ENCODE data around the gene CCDC69. TPM values are rescaled to one million over a fixed set of nuclear protein-coding genes. Genes with fewer than 3 reads are reported as not detected.
A peak's percentile ranks its signal among the peaks of the same experiment; 100 is the strongest.

CCDC69 gene
- total RNA-seq, 4 donors from 2014 or later = 93.4 to 128 (median 114) TPM

- Histone ChIP-seq H3K27me3 (no peaks in the 10 kb centered on the region), H3K9me3 (no peaks in the 10 kb centered on the region), H3K27ac (peak within 1 kb of the TSS; percentile 87 to 97 (median 90)), H3K36me3 (no peaks in the 10 kb centered on the region), H3K4me1 (peaks cover 22 to 27% of the 10 kb centered on the region in 2 donors), H3K4me3 (peak within 1 kb of the TSS; percentile 71 to 94 (median 81))
- TF ChIP-seq CTCF (IDR thresholded peaks at IDR 0.05 in 4 of 5, conservative IDR thresholded peaks at IDR 0.05 in 1 of 5) = no peak
- TF ChIP-seq POLR2A (IDR thresholded peaks at IDR 0.05) = peak; percentile 68 to 91
- DNase-seq (peak; percentile 99 to 100), ATAC-seq (peak; percentile 96 to 97)
- intact Hi-C loops (cut with DNase I; ENCODE audit: low total_unique reads) = loop anchor here (1.0 to 5.0 kb wide), 2 partner anchors 96 to 206 kb away; partner anchors contain the start of gene ANXA6
- in situ Hi-C loops (cut with MboI; ENCODE audit: low sequenced_read_pairs in 4 of 4) = no loop called here
Measured at GRCh38 chr5:151252762-151253604, 29.1 kb upstream of the CCDC69 start, which contains the start of gene GM2A. Gene GM2A, plus strand, starts transcription at chr5:151253185. Its CDS starts 32 bp downstream, at chr5:151253217.

GRCh38 chr5:151251621-151252020, 27.7 kb upstream of the CCDC69 start:
- no peaks in the 10 kb centered on the region for H3K27me3 ChIP-seq
- peak overlapping the region in 2 of 4 donors; percentile 65 to 69 for H3K4me3 ChIP-seq
- intact Hi-C loops (cut with DNase I; ENCODE audit: low total_unique reads) (loop anchor here (1.0 to 5.0 kb wide), 2 partner anchors 94 to 204 kb away; partner anchors contain the start of gene ANXA6), in situ Hi-C loops (cut with MboI; ENCODE audit: low sequenced_read_pairs in 4 of 4) (no loop called here)
- no peaks in the 10 kb centered on the region for H3K9me3 ChIP-seq
- no peaks in the 10 kb centered on the region for H3K36me3 ChIP-seq
- peak overlapping the region; percentile 84 to 88 (median 88) for H3K27ac ChIP-seq
- TF ChIP-seq POLR2A (IDR thresholded peaks at IDR 0.05) = no peak
- no peak for TF ChIP-seq CTCF (IDR thresholded peaks at IDR 0.05 in 4 of 5, conservative IDR thresholded peaks at IDR 0.05 in 1 of 5)
- peaks cover 16 to 27% of the 10 kb centered on the region in 2 donors for H3K4me1 ChIP-seq
- DNase-seq = no peak
- ATAC-seq = no peak

GRCh38 chr5:151251001-151251551, 27.2 kb upstream of the CCDC69 start:
- no peak for TF ChIP-seq POLR2A (IDR thresholded peaks at IDR 0.05)
- TF ChIP-seq CTCF (IDR thresholded peaks at IDR 0.05 in 4 of 5, conservative IDR thresholded peaks at IDR 0.05 in 1 of 5) = no peak

GRCh38 chr5:151250346-151251000, 26.6 kb upstream of the CCDC69 start:
- intact Hi-C loops (cut with DNase I; ENCODE audit: low total_unique reads) = loop anchor here (5.0 kb wide), 1 partner anchor 203 kb away; no protein-coding TSS in a partner anchor
- Histone ChIP-seq H3K4me3 (no peak overlapping the region), H3K27ac (no peak overlapping the region), H3K4me1 (peaks cover 16 to 27% of the 10 kb centered on the region in 2 donors), H3K27me3 (no peaks in the 10 kb centered on the region), H3K36me3 (no peaks in the 10 kb centered on the region), H3K9me3 (no peaks in the 10 kb centered on the region)
- TF ChIP-seq POLR2A (IDR thresholded peaks at IDR 0.05) (no peak), CTCF (IDR thresholded peaks at IDR 0.05 in 4 of 5, conservative IDR thresholded peaks at IDR 0.05 in 1 of 5) (no peak)
- in situ Hi-C loops (cut with MboI; ENCODE audit: low sequenced_read_pairs in 4 of 4) = no loop called here
- DNase-seq (no peak), ATAC-seq (no peak)

More at GRCh38 chr5:151251001-151251551, 27.2 kb upstream of the CCDC69 start:
- intact Hi-C loops (cut with DNase I; ENCODE audit: low total_unique reads) = loop anchor here (5.0 kb wide), 1 partner anchor 204 kb away; no protein-coding TSS in a partner anchor
- Histone ChIP-seq H3K9me3 (no peaks in the 10 kb centered on the region), H3K36me3 (no peaks in the 10 kb centered on the region), H3K27me3 (no peaks in the 10 kb centered on the region), H3K4me1 (peaks cover 16 to 27% of the 10 kb centered on the region in 2 donors), H3K4me3 (no peak overlapping the region), H3K27ac (peak overlapping the region in 1 of 4 donors; percentile 87)
- ATAC-seq (no peak), DNase-seq (no peak)
- in situ Hi-C loops (cut with MboI; ENCODE audit: low sequenced_read_pairs in 4 of 4) = no loop called here

All from gastrocnemius medialis (tissue), 4 donors.